NT2/D1 (cell line): ENCODE measurements around the gene CMTM1.

Source experiments
- SUZ12 ChIP-seq: IDR thresholded peaks from 2 replicates; pipeline ENCODE4 v1.6.1; 2011; ENCODE audit not compliant: insufficient read length, insufficient read depth; ENCODE audit errors: extremely low read depth
- ZNF274 ChIP-seq: IDR thresholded peaks from 2 replicates; pipeline ENCODE4 v1.6.1; 2011; ENCODE audit warnings: mild to moderate bottlenecking, low read depth, low read length

DNA sequence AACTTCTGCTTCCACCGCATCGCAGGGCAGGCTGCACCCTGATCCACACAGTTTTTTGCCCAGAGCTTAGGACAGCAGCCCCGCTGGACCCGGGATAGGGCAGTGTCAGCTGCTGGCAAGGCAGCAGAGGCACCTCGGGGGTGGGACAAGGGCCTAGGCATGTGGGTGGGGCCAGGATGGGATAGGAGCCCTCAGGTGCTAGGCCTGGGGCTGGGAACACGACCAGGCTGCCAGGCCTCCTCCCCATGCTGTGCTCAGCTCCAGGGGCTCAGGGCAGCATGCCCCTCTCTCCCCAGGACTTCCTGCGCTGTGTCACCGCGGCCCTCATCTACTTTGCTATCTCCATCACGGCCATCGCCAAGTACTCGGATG lies 42.9 kb downstream of the CMTM1 start:
- TF ChIP-seq SUZ12 = no peak
- no peak for TF ChIP-seq ZNF274
